NCI-H2196 treated with DMSO at 0.1 percent for 48 hours (cell line): ENCODE data around the gene DDN.

Experiments used
- DNase-seq: peaks from one replicate; lab custom pipeline; 2025; ENCODE audit not compliant: unreplicated experiment; lab: John Stamatoyannopoulos, UW

Gene DDN

DNA sequence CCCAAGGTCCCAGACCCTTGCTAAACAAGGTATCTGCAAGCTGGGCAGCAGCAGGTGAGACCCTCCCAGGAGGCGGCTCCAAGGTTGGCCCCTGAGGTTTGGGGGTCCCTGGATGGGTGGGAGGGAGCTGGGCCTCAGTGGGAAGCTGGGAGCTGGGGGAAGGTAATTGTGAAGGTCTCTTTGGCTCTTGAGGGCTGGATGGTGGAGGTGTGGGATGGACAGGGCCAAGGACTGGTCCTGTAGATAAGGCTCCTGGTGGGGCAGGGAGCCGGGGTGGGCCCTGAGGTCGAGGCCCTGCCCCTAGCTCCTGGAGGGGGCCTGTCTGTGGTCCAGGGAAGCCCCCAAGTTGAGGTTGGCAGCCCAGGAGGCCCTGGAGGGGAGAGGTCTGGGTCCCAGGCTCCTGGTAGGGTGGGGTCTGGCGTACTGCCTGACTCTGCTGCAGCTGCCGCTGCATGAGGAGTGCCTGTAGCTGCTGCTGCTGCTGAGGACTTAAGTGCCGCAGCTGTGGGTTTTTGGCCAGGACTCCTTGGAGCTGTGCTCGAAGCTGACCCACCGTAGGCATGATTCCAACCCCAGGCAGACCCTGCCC is 32.5 kb upstream of the DDN start:
- DNase-seq, result no peak

DNA sequence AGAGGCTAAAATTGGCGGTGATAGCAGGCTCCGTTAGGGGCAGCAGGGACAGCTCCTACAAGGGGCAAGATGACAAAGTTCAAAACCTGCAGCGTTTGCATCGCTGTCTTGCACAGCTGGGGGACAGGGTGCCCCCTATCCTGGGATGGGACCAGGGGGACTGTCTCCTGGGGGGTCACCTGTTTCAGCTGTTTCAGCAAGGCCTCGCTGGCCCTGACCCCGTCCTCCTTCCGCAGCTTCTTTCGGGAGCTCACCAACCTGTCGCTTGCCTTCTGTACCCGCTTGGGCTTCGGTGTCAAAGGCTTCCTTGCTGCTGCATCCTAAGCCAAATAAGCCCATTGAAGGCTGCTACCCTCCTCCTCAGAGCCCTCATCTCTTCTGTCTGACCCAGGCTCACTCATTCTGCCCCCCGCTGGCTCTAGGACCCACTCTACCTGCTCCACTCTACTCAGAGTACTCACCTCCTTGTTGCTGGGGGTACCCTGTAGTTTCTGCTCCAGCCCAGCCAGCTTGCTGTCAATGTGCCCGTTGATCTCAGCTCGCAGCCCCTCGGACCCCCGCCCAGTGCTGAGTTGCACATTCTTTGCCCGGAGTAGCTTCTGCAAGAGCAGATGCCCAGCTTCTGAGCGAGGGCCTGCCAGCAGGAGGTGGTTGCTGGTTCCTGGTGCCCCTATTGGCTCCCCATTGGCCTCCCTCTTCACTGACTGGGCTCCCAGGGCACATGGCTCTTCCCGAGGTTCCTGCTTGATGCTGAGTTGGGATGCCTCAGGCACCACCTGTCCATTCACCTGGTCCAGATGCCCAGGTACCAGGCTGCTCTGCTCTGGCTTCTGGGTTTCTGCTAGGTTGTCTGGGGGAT is 31.8 kb upstream of the DDN start:
- no peak for DNase-seq

DNA sequence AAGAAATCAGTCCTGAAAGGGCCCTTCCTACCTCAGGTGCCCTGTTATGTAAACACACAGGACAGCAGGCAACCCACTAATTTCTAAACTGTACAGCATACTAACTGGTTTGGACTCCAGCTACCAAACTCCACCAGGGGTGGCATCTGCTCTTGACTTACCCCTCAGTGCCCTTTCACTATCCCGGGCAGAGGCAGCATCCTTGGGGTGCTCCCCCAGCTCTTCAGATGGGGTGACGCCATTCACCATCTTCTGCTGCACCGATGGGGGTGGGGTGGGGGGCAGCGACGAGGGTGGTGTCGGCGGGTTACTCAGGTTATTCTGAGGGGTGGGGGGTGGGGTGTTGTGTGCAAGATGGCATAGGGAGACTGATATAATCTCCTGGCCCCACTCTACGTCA is 30.9 kb upstream of the DDN start:
- DNase-seq, result no peak

DNA sequence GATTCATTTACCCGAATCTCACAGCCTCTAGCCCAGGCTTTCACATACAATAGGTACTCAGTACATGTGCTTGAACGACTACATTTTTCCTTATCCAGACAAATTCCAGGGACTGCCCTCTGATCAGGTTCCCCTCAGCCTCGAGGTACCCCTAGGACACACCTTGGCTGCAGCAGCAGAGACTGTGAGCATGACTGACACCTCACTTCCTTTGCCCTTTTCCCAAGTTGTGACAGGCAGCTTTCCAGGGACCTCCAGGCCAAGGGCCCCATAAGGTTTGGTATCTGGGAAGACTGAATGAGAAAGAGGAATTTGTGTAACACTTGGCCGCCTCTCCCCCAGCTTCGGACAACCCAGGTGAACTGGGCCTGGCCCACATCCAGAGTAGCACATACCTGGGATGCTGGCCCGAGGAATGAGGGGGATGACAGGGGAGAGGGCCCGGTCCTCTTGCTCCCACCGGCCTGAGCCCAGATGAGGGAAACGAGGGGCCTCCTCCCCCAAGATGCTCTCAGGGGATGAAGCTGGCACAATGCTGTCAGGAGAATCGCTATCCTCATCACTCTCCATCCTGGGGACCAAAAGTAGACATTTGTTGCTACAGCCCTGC is 29.6 kb upstream of the DDN start:
- no peak for DNase-seq

DNA sequence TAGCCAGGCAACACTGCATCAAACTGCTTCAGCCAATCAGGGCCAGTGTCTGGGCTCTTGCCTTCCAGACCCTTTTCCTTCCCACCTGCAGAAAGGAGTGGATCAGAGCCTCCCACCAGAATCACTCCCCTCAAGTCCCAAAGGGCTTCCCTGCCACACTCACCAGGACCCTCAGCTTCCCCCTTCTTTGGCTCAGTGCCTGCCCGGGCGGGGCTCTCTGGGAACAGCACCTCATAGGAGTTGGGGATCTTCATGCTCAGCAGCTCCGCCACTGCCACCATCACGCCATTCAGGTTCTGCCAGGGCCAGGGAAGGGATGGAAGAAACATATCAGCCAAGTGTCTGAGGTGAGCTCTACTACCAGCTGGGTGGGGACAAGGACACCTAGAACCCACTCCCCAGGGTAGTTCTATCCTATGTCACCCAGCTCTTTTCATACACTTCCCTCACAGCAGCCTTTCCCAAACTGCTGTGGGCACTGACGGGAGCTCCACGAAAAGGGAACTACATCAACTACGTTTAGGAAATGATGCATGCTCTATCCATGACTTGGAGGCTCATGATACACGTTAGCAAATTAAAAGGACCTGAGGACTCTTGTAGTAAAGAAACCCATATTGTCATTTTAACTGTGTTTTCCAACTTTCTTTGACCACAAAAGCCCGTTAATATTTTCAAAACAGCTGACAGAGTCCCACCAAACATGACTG is 28.8 kb upstream of the DDN start:
- no peak for DNase-seq

DNA sequence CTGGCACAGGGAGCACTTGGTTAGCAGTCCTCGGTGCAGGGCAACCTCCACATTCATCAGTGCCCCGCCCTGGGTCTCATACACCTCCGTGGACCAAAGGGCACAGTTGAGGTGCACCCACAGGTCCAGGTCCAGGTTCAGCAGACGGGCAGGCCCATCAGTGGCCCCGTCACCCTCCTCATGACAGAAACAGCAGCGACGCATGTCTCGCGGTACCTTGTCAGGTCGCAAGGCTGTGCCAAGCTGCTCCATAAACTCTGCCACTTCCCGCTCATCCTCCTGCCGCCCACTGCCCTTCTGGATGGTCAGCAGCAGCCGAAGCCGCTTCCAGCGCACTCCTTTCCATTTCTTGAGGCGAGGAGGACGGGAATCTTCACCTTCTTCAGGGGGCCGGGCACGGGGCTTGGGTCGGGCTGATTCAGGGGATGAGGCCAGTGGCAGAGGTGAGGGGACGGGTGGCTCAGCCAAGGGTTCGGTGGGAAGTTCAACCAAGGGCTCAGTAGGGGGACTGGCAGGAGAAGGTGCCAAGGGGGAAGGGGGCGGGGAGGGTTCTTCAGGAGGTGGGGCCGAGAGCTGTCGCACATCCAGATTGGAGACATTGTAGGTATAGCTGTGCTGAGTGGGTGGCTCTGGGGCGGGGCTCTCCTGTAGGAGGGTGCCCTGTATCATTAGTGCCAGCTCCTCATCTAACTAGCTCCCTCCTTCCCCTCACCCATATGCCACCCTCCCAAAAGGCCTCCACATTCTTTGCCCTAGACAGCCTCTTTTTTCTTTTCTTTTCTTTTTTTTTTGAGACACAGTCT is 27.7 kb upstream of the DDN start:
- DNase-seq, result no peak

DNA sequence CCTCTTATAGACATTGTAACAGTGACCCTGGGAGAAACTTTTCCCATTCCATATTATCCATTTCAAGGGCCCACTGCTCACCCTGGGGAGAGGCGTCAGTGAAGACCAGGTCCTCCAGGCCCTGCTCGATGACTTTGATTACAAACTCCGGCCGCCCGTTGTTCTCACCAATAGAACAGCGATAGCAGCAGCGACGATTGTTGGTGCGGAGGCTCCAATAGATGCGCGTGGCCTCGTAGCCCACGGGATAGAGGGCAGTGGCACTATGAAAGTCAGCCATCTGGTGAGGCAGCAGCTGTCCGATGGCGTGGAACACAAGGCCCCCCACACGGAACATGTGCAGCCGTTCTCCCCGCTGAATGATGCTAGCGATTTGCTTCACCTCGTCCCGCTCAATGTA is 26.9 kb upstream of the DDN start:
- no peak for DNase-seq

DNA sequence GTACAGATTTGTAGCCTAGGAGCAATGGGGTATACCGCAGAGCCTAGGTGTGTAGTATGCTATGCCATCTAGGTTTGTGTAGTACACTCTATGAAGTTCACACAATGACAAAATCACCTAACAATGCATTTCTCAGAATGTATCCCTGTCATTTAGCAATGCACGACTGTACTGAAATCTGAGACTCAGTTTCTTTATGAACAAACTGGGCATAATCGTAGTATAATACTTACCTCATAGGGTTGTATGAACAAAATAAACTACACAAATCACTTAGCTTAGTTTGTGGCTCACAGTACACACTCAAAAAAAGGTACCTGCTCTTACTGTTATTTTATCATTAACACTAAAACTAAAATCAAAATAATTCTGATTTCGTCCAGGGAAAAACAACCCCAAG is 26.3 kb upstream of the DDN start:
- no peak for DNase-seq

DNA sequence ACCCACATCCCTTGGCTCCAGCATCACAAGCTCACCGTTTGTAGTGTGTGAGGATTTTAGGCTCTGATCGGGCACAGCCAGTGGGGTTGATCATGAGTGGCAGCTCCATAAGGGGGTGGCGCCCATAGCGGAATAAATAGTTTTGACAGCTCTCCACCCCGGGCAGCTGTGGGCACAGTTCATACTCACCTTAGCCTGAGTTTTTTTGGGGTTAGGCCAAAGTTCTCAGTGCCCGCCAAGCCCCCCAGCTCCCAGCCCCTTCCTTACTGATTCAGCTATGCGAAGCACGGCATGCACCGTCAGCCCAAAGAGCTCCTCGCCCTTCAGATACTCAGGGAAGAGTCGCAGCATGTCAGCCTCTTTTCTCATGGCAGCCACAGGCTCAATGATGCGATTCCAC is 25.4 kb upstream of the DDN start:
- no peak for DNase-seq

DNA sequence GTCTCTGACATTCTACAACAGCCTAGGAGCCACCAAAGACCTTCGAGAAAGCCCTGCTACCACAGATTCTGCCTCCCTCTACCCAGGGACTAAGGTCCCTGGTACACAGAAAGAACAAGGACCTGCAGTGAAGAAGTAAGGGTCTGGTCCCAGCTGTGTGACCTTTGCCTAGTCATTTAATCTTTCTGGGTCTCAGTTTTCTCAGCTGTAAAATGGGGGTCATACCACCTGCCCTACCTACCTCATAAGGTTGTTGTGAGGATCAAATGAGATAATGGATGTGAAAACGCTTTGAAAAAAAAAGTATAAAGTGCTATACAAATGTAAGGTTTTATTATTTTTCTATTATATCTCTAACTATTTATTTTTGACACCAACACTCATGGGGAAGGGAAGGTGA is 24.6 kb upstream of the DDN start:
- DNase-seq, result no peak

DNA sequence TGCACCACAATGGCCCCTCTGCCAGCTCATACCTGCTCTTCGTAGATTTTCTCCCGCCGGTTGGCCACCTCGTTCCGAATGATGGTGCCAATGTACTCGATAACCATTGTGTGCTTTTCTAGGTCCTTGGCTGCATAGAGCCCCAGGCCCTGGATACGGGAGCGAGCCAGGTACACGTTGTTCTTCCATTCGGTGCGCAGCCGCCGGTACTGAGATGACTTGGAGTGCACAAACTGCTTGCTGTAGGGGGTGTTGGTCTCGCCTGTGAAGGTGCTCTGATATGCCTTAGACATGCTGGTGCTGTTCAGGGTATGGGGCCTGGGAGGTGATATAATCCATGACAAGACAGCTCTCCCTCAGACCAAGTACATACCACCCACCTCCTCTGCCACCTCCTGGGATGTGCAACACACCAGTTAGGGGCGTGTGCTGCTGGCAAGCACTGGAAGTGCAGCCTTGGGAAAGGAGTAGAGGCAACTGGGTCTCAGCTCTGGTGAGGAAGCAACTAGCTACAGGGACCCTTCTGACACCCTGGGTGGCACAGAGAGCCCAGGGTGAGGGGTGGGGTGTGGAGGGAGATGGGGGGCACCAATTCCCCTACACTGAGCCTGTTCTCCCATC is 23.5 kb upstream of the DDN start:
- DNase-seq, result no peak

DNA sequence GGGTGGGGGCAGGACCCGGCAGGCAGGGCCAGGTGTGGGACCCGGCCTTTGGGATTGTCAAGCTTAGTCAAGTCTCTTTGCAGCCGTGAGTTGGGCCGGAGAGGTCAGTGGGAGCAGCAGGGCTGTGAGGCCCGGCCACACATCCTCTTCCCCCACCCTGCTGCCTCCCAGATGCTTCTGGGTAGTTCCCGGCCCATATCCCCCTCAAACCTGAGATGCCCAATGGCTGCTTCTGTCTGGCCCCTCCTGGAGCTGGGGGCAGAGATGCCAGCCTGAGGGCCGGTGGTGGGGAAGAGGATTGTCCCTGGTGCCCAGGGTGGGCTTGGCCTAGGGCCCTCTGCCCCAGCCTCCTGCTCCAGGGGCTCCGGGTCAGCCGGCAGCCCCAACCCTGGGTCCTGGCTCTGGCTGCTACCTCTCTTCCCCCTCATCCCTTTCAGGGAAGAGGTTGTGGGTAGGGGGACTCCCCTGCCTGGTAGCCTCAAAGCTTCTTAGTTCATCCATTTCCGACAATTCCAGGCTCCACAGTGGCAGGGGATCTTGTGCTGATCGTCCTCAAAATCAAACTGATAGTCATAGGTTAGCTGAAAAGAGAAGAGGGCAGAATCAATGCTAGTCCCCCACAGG is 22.2 kb upstream of the DDN start:
- DNase-seq, result no peak

DNA sequence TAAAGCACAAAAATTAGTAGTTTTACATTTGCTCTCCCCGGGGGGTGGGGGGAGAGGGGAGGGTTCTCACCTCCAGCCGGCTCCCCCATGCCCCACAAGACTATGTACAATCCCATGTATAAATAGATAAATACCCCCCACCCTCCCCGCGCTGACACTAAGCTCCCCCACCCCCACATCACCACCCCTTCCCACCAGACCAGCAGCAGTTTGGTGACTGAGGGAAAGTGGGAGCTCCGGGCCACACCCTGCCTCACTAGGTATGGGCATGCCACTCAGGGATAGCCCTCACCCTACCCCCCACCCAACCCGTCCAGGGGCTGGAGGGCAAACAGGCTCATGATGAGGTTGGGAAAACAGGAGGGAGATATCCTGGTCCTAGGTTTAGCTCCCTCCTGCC is 21.3 kb upstream of the DDN start:
- DNase-seq, result no peak

DNA sequence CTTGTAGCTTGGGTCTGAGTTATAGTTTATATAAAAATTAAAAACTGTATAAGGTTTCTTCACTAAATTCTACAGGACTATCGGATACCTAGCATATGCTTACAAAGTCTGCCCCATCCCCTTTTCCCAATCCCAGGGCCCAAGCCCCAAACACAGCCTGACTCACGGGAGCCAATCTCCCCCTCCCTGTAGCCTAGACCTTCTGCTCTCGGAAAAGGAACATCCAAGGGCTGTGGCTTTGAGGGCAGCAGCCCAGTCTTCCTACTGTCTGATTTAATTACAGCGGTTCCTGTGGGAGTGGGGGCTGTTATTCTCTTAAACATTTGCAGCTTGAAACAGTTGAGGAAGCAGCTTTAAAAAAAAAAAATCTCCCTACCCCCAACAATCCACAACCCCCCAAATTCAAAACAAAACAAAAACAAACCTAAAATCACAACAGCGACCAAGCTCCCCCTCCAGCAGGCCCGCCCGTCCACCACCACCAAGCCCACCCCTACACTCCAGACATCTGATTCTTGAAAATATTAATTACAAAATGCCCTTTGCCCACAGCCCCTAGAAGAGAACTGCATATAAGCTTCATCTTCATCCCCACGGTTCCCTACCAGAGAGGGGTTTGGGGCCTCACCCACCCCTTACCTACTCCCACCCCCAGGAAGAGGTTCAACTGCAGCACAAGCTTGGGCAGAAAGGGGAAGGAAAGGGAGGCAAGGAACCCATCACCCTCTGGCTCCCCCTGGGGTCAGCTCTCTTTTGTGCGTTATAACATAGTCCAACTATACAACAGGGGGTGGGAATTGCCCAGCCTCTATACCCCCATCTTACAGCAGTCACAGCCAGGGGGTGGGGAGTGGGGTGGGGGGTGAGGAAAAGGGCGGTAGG is 20.5 kb upstream of the DDN start:
- DNase-seq, result no peak

DNA sequence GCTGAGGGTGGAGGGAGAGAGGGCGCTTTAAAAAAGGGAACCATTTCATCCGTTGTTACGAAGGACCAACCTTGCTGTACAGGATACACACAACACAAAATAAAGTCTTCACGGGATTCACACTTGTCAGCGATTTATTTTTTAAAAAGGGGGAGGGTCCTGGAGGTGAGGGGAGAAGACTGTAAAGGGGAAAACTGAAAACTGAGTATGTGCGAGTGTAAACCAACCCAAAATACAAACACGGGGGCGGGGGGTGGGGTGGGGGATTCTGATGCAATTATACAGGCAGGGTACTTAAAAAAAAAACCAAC is 19.9 kb upstream of the DDN start:
- no peak for DNase-seq

DNA sequence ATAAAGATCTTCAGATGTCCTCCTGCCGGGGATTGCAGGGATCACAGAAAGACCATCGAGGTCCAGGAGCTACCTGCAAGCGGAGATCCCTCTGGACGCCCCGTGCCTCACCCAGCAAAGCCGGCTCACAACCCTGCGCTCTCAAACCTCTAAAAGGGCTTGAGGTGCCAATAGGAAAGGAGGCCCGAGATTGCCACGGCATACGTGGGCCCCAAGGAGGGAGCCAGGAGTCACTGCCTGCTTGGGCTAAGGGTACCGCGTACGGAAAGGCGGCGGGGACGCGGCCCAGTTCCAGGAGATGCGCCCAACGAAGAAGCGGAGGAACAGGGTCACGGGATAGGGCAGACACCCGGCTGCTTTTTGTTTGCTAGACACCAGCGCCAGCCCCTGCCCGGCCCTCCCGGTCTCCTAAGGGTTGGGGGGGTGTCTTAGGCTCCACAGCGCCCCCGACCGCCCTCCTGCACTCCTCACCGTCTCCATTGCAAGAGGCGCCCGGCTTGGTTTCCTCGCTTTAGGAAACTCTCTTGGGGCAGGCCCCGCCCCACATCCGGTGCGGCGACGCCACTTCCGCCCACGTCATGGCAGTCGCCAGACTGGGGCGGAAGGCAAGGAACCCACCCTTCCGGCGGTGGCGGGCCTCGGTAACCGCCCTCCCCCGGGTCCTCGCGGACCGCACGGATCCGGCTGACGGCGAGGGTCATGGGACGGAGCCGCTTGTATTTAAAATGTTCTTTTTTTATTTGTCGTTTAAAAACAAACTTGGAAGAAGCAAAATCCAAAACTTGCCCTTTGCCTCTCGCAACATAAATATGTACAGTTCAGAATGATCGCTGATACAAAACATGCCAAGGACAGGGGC is 19.3 kb upstream of the DDN start, which contains the start of gene PRKAG1:
TSS of gene PRKAG1 (minus strand) at position 516 of the 859 bp plus-strand sequence. CDS start at position 480, 36 bp downstream.
- DNase-seq, result peak; percentile 86

DNA sequence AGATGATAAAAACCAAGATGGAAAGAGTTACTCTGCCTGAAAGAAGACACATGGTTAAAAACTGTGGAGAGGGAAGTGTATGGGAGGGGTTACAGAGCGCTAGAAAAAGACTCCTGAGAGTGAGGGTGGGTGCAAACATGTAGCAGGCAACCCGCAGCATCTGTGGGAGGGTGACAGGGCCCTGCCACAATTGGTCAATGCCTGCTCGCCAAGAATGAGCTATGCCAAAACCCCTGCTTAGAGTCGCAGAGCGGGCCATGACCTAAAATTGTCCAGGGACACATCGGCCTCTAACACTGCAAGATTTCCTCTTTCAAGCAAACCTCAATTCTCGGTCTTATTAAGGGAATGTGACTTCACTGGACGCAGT is 18.7 kb upstream of the DDN start:
- no peak for DNase-seq

DNA sequence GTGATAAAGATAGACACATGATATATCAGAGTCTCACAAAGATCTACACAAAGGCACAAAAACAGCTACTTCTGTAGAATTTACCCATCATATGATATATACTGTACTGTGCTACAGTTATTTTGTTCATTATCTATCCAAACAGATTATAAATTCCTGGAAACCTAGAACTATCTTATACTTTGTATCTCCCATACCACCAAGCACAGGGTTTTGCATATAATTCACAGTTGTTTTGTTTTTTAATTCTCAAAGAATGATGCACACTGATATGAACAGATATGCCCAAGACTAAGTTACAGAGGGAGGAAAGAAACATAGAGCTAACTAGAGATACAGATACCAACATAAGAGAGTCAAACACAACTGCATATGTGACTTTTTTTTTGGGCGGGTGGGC is 16.0 kb upstream of the DDN start:
- no peak for DNase-seq
